GM23338 (cell line): ENCODE measurements around the gene PAQR5. TPM values are rescaled to one million over a fixed set of nuclear protein-coding genes. Genes with fewer than 3 reads are reported as not detected.

Experiments
- ATAC-seq: fragments of 200-7000 bp; cut with Tn5 transposase; 3 replicates; pipeline ENCODE4 v1.9.1; 2020
- DNase-seq: peaks from one replicate; pipeline ENCODE4 v3.0.0-alpha.2; 2015; ENCODE audit warnings: low spot score
- H2AFZ ChIP-seq: fragments of 200-600 bp; sonication (generic); 2 replicates; pipeline ENCODE4 v1.8.0; 2016; ENCODE audit warnings: antibody characterized with exemption, mild to moderate bottlenecking, moderate library complexity
- H3F3A ChIP-seq: fragments of 200-600 bp; sonication (generic); replicated peaks from 2 replicates; pipeline ENCODE4 v1.8.0; 2017; ENCODE audit warnings: antibody characterized with exemption, mixed run types, low read depth
- H3K27ac ChIP-seq: fragments of 200-600 bp; sonication (generic); 2 replicates; pipeline ENCODE4 v1.6.1; 2016; ENCODE audit warnings: low read depth
- H3K27me3 ChIP-seq: fragments of 200-600 bp; sonication (generic); 2 replicates; pipeline ENCODE4 v1.8.0; 2016; ENCODE audit warnings: mild to moderate bottlenecking, mixed run types, moderate library complexity; ENCODE audit not compliant: insufficient read depth
- H3K36me3 ChIP-seq: fragments of 200-600 bp; sonication (generic); 2 replicates; pipeline ENCODE4 v1.8.0; 2016; ENCODE audit warnings: mild to moderate bottlenecking; ENCODE audit not compliant: insufficient read depth
- H3K4me1 ChIP-seq: fragments of 200-600 bp; sonication (generic); 2 replicates; pipeline ENCODE4 v1.8.0; 2016; ENCODE audit warnings: mild to moderate bottlenecking, moderate library complexity; ENCODE audit not compliant: insufficient read depth
- H3K4me2 ChIP-seq: fragments of 200-600 bp; sonication (generic); 2 replicates; pipeline ENCODE4 v1.7.1; 2017; ENCODE audit warnings: mixed run types
- H3K4me3 ChIP-seq: fragments of 200-600 bp; sonication (generic); 2 replicates; pipeline ENCODE4 v1.6.1; 2016; ENCODE audit warnings: mixed run types
- H3K79me2 ChIP-seq: fragments of 200-600 bp; sonication (generic); replicated peaks from 2 replicates; pipeline ENCODE4 v1.8.0; 2017; ENCODE audit warnings: mild to moderate bottlenecking; ENCODE audit not compliant: insufficient read depth
- H3K9me2 ChIP-seq: fragments of 200-600 bp; sonication (generic); 2 replicates; pipeline ENCODE4 v1.8.0; 2017; ENCODE audit not compliant: insufficient read depth
- H4K20me1 ChIP-seq: fragments of 200-600 bp; sonication (generic); replicated peaks from 2 replicates; pipeline ENCODE4 v1.8.0; 2017; ENCODE audit warnings: mild to moderate bottlenecking; ENCODE audit not compliant: insufficient read depth
- H3K27ac Mint-ChIP-seq: 2 replicates; pipeline ENCODE4 v1.8.0; 2020; ENCODE audit warnings: inconsistent platforms, mild to moderate bottlenecking, moderate library complexity, mixed read lengths
- H3K27me3 Mint-ChIP-seq: 3 replicates; pipeline ENCODE4 v1.8.0; 2022; ENCODE audit warnings: low read depth, mild to moderate bottlenecking, moderate library complexity, mixed read lengths, inconsistent platforms; ENCODE audit not compliant: insufficient read depth, poor library complexity
- H3K36me3 Mint-ChIP-seq: 3 replicates; pipeline ENCODE4 v1.8.0; 2021; ENCODE audit warnings: low read depth, mild to moderate bottlenecking, inconsistent platforms, moderate library complexity, mixed read lengths
- H3K4me1 Mint-ChIP-seq: 3 replicates; pipeline ENCODE4 v1.8.0; 2020; ENCODE audit warnings: mild to moderate bottlenecking, inconsistent platforms, mixed read lengths
- H3K4me3 Mint-ChIP-seq: 3 replicates; pipeline ENCODE4 v1.8.0; 2021; ENCODE audit warnings: moderate library complexity, mild to moderate bottlenecking, inconsistent platforms, mixed read lengths
- H3K9me3 Mint-ChIP-seq: 3 replicates; pipeline ENCODE4 v1.8.0; 2020; ENCODE audit warnings: moderate library complexity, mild to moderate bottlenecking, inconsistent platforms, mixed read lengths
- CREB1 ChIP-seq: fragments of 250-450 bp; sonication (Bioruptor Pico); IDR thresholded peaks from 2 replicates; pipeline ENCODE4 v1.5.0; 2020; ENCODE audit warnings: low read depth, mild to moderate bottlenecking, moderate library complexity
- ETS1 ChIP-seq: IDR thresholded peaks from 2 replicates; pipeline ENCODE4 v1.6.1; 2016; ENCODE audit warnings: antibody characterized with exemption
- EZH2 ChIP-seq: fragments of 200-600 bp; sonication (generic); IDR thresholded peaks from one replicate; pipeline ENCODE4 v1.8.0; 2017; ENCODE audit warnings: antibody characterized with exemption, mild to moderate bottlenecking, low read depth; ENCODE audit not compliant: unreplicated experiment
- EZH2phosphoT487 ChIP-seq: fragments of 200-600 bp; sonication (generic); IDR thresholded peaks from one replicate; pipeline ENCODE4 v1.8.1; 2018; ENCODE audit warnings: antibody characterized with exemption; ENCODE audit not compliant: unreplicated experiment
- NANOG ChIP-seq: IDR thresholded peaks from 2 replicates; pipeline ENCODE4 v1.6.1; 2016; ENCODE audit warnings: antibody characterized with exemption, borderline replicate concordance
- POLR2AphosphoS5 ChIP-seq: IDR thresholded peaks from 2 replicates; pipeline ENCODE4 v1.6.1; 2016; ENCODE audit warnings: antibody characterized with exemption, low read depth
- REST ChIP-seq: IDR thresholded peaks from one replicate; pipeline ENCODE4 v1.6.1; 2018; ENCODE audit warnings: antibody characterized with exemption; ENCODE audit not compliant: unreplicated experiment
- ZNF114 ChIP-seq: fragments of 250-450 bp; sonication (Bioruptor Pico); IDR thresholded peaks from 2 replicates; pipeline ENCODE4 v1.5.0; 2020; ENCODE audit warnings: mild to moderate bottlenecking, moderate library complexity
- ZNF331 ChIP-seq: fragments of 250-450 bp; sonication (Bioruptor Pico); IDR thresholded peaks from 2 replicates; pipeline ENCODE4 v1.5.0; 2020; ENCODE audit warnings: low read depth, mild to moderate bottlenecking, moderate library complexity
- ZNF462 ChIP-seq: fragments of 250-450 bp; sonication (Bioruptor Pico); IDR thresholded peaks from 2 replicates; pipeline ENCODE4 v1.5.0; 2020; ENCODE audit warnings: mild to moderate bottlenecking, moderate library complexity
- polyA plus RNA-seq: library from polyadenylated mRNA; unstranded; fragments of >200 nt; fragmentation: Nextera tagmentation; extraction: Ambion mirVana; gene quantifications from 2 replicates; pipeline ENCODE4 v1.2.1, GENCODE V29; 2016
- total RNA-seq: library from RNA; depleted of rRNA; stranded (reverse); fragments of >200 nt; shearing (Covaris generic); gene quantifications from 2 replicates; pipeline ENCODE4 v1.2.3, GENCODE V29; 2014

The PAQR5 gene
- total and polyA plus RNA-seq, 2 experiments from 2014 or later: 8.7 to 14.5 TPM

- H3K4me2 ChIP-seq: no peak overlapping the region
- H3K9me2 ChIP-seq: no peaks in the 10 kb centered on the region
- no peak for DNase-seq
- H4K20me1 ChIP-seq: peaks cover 2% of the 10 kb centered on the region
- H3K4me1 ChIP-seq: no peaks in the 10 kb centered on the region
- no peak overlapping the region for H3K4me3 Mint-ChIP-seq
- H2AFZ ChIP-seq: no peak overlapping the region
- H3F3A ChIP-seq: peaks cover 3% of the 10 kb centered on the region; the same call in 1 of the 2 replicates
- H3K36me3 Mint-ChIP-seq: peaks cover 87% of the 10 kb centered on the region
- H3K79me2 ChIP-seq: 0 out of 2 replicates have a peak, but pooled peaks cover 4% of the 10 kb centered on the region
- no peaks in the 10 kb centered on the region for H3K27me3 Mint-ChIP-seq
- H3K36me3 ChIP-seq: peaks cover 82% of the 10 kb centered on the region
- TF ChIP-seq NANOG: no peak
- no peak for TF ChIP-seq POLR2AphosphoS5
- no peak for TF ChIP-seq CREB1
- no peak for TF ChIP-seq ETS1
- TF ChIP-seq EZH2phosphoT487: no peak
- H3K4me1 Mint-ChIP-seq: no peaks in the 10 kb centered on the region
- H3K9me3 Mint-ChIP-seq: no peaks in the 10 kb centered on the region
- H3K4me3 ChIP-seq: no peak overlapping the region
- ATAC-seq: no peak
- no peak overlapping the region for H3K27ac ChIP-seq
- no peaks in the 10 kb centered on the region for H3K27me3 ChIP-seq
- H3K27ac Mint-ChIP-seq: no peak overlapping the region
Measured at GRCh38 chr15:69444686-69445085, 146.0 kb downstream of the PAQR5 start.

GRCh38 chr15:69446953-69447352 lies 148.2 kb downstream of the PAQR5 start:
- Mint-ChIP-seq H3K36me3 (peaks cover 67% of the 10 kb centered on the region), H3K4me3 (no peak overlapping the region), H3K4me1 (peaks cover 3% of the 10 kb centered on the region; the same call in 1 of the 3 replicates), H3K9me3 (no peaks in the 10 kb centered on the region), H3K27ac (no peak overlapping the region), H3K27me3 (no peaks in the 10 kb centered on the region)
- DNase-seq: no peak
- Histone ChIP-seq H3K9me2 (no peaks in the 10 kb centered on the region), H3K4me2 (no peak overlapping the region), H3K4me1 (peaks cover 6% of the 10 kb centered on the region; the same call in 1 of the 2 replicates), H3K36me3 (peaks cover 61% of the 10 kb centered on the region), H4K20me1 (peaks cover 2% of the 10 kb centered on the region; the same call in 1 of the 2 replicates), H3K4me3 (no peak overlapping the region), H3K27me3 (no peaks in the 10 kb centered on the region), H3K27ac (no peak overlapping the region), H3K79me2 (0 out of 2 replicates have a peak, but pooled peaks cover 5% of the 10 kb centered on the region), H3F3A (peaks cover 3% of the 10 kb centered on the region; the same call in 1 of the 2 replicates), H2AFZ (no peak overlapping the region)
- ATAC-seq: no peak
- TF ChIP-seq ZNF331 (no peak), ZNF114 (no peak), EZH2 (no peak), NANOG (no peak), POLR2AphosphoS5 (no peak), REST (no peak), CREB1 (no peak), ETS1 (no peak), ZNF462 (CRISPR knock-in tag) (no peak)
